GM18870 (cell line): ENCODE measurements around the gene APCDD1.

Experiments
- ATAC-seq: cut with Tn5 transposase; IDR thresholded peaks from one replicate; pipeline ENCODE4 v1.9.1; 2021; ENCODE audit warnings: moderate library complexity; ENCODE audit not compliant: unreplicated experiment

The APCDD1 gene

DNA sequence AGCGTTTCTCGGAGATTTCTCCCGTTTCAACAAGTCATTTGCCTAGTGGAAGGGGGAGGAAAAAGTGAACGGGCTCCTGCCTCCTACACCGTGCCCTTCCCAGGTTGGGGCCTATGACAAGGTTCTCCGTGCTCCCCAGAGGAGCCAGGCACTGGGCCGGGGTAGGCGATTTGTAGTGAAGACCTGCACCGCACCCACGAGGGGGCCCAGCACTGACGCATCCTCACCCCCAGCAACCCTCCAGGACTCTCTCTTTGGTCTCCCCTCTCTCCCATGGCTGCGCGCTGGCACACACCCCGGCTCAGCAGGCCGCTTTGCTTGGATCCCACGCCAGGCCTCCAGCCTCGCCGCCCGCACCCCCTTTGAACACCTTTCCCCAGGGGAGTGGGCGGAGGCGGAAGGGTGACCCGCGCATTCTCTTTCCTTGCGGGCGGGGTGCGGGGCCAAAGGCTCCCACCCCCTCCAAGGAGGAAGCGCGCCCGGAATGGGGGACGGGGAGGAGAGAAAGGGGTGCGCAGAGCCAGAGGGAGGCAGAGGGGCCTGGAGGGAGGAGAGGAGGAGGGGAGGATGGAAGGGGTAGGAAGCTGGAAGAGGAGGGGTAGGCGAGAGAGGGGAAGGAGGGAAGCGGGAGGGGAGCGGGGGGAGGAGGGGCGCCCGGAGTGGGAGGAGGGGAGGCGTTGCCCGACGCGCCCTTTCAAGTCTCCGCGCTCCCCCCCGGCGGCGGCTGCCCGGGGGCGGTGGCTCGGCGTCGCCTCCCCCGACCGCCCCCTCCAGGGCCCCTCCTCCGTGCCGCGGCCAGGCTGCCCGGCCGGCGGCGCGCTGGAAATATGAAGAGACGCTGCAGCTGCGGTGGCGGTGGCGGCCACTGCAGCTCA lies at the start of gene APCDD1:
APCDD1 (plus strand) TSS at position 830 of the 875 bp plus-strand sequence. CDS start 347 bp downstream, outside the sequence.
- no peak for ATAC-seq

DNA sequence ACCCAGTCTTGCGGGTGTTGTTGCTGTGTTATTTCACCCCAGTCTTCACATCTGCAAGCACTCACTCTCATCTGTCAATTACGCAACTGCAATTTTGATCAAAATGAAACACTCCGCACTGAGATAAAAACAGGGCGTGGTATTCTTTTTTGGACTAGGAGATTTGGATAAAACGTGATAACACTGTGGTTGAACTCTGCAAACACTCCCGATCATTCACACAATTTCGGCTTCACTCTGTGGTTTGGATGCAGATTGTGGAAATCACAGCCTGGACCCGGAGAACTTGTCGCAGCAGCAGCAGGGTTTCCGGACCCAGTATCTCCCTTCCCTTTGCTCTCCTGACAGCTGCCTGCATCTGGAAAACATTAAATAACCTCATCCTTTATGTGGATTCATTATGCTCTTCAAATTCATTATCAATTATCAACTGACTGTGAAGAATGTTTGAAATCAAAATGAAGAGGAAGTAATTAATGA lies 49.4 kb upstream of the APCDD1 start:
- ATAC-seq = no peak

DNA sequence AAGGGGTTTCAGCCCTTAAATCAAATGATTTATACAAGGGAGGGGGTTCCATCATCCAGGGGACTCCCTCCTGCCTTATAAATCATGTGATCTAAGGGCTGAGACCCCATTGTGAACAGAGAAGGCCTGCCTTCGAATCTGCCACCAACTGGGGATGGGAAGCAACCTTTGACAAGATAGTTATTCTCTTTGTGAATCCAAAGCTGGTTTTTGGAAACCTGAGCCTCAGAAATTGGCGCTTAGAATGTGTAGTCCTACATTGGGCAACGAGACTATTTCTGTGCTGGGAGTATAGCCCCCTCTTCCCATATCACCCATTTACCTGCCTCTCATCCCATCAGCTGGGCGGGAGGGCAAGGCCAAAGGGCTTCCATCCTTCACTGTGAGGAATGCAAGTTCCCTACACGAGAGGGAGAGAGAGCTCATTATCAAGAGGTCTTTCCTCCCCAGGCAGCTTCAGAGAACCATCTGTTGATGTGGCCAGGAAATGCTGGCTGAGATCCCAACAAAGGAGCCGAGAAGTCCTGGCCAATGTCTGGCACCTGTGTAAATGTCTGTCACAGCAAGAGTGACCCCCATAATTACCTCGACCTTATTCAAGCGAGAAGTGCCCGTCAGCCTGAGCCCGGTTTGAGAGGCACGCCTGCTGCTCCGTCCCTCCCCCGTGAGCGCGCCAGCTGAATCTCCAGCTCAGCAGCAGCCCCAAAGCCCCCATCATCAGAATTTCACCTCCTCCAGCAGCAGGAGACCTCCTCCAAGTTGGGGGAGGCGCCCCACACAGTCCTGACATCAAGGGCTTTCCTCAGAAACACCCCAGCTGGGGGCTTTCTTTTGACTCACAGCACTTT lies 48.4 kb upstream of the APCDD1 start:
- no peak for ATAC-seq

DNA sequence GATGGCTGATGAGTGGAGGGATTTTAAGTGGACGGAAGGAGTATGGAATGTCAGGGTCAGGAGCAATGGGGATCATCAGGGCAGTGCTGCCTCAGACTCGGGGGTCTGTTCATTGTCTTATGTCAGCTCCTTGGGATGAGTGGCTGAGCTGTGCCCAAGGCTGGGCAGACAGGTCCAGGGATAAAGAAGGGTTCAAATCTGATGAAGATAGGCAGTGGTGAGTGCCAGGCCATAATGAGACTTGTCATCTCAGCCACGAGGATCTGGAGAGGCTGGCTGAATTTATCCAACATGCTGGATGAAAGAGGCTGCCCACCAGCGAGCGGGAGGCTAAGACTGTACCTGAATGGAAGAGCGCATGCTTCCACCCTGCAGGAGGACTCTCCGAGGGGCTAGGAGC lies 46.3 kb upstream of the APCDD1 start:
- ATAC-seq = no peak

DNA sequence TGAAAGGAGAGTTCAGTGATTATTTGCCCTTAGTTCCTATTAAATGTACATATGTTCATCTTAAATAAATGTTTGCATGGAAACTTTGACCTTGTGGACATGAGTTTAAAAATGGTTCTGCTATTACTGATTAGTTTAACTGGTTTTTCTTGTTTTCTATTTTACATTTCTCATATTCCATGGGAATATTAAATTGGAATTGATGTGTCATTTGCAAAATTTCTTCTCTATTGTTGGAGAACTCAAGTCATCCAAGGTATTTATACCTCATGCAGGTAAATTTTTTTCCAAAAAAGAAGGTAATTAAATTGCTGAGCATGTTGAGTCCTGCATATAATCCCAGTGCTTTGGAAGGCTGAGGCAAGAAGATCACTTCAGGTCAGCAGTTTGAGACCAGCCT lies 45.4 kb upstream of the APCDD1 start:
- no peak for ATAC-seq

DNA sequence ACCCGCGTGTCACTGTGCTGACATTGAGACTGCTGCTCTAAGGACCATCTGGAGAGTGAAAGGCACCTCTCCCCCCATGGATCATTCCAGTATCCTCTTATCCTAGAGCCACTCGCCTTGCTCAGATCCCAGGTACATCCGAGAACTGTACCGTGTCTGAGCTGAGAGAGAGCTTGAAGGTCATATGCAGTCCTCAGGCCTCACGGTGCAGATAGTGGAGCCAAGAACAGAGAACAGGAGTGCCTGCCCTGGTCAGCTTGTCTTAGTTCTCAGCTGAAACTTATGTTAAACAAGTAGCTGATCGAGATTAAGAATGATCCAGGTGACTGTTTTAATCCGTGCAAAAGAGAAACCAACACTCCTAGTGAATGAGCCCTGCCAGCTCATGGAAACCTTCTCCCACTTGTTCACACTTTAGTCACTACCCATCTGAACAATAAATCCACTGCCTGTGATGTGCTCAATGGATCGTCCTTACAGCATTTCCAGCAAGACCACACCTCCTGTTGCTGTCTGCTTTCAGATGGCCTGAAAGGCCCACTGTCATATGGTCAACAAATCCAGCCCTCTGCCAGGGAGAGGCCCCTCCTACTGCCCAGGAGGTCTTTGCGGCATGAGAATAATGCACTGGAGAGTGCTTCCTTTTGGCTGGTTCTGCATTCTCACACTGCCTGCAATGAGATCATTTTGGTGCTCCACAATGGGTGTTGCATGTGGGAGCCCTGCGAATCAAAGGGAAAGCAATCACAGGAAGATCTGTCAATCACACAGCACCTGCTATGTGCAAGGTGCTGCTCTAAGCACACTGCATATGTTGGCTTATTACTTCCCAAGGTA lies 43.7 kb upstream of the APCDD1 start:
- ATAC-seq = no peak

DNA sequence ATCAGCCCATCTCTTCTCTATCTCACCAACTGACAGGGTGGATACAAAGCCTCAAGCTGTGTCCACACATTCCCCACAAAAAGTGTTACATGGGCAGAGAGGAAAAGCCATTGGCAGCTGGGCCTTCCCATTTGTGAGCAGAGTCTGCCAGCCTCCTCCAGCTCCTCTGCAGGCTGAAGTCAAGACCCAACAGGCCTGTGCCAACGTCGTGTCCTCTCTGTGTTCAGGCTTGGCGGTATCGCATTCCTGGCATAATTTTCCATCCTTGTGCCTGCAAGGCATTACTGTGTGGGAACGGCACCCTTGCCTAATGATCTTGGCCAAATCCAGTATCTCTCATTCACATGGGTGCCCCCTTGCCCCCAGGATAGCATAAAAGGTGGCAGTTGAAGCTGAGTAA lies 41.5 kb upstream of the APCDD1 start:
- ATAC-seq = no peak

DNA sequence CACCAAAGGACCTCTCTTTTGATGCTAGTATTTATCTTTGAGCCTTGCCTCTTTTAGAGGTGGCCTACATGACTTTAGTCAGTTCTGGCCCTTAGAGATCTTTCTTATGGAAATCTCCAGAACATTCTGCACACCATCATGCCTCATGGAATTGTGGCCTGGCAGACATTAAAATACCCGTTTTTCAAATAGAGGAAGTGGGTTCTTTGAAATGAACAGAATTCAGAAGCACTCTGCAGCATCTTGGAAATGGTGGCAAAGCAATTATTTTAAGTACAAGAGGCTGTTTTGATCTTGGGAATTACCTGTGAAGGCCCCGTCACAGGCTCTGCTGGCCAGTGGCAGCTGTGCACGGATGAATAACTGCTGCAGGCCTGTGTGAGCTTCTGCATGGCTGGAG lies 40.7 kb upstream of the APCDD1 start:
- ATAC-seq = no peak

DNA sequence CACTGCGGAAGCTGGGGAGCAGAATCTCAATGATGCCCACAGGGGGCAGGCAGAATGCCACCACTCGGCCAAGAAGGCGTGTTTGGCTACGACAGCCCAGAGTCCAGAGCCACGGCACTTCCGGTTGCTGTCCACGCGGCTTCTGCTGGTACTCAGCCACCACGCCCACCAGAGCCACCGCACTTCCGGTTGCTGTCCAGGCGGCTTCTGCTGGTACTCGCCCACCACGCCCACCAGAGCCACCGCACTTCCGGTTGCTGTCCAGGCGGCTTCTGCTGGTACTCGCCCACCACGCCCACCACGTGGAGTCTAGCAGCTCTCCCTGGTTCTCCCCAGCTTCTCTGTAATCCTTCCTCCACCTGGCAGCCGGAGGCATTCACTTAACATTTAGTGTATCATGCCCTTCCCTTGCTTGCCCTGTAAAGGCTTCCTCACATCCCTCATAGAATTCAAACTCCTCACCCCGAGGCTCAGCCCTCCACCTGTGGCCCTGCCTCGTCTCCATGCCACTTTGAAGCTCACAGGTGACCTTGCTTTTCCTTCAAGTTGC lies 40.1 kb upstream of the APCDD1 start:
- no peak for ATAC-seq

DNA sequence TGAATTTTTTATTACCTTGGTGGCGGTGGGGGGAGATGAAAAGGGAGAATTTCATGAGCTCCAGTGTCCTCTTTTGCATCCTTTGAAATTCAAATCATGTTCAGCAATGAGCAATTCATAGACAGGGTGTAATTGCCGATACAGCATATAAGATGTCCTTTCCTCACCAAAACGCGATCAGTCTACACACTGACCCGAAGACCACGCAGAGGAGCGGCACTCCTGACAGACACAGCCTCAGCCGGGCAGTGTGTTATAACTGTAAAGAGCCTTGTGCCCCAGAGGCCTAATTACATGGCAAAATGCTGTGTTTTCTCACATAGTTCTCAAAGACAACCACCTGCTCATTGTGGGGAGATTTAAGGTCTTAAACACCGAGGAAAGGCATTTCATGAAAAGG lies 38.4 kb upstream of the APCDD1 start:
- ATAC-seq = no peak

DNA sequence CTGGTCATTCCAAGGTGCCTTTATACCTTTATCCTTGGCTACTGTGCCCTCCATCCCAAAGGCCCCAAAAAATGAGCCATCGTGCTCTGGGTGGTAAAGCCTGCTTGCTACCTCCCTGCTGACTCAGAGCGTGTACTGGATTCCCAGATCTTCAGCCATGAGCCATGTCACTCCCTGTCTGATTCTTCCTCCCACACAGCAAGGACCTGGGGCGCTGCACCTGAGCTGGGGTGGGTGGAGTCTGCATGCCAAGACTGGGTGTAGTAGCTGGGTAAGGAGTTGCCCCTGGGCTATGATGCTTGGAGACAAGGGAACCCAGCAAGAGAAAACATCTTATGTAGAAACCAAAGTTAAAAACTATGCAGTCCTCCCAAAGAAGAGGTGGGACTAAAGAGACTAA lies 37.2 kb upstream of the APCDD1 start:
- ATAC-seq = no peak

DNA sequence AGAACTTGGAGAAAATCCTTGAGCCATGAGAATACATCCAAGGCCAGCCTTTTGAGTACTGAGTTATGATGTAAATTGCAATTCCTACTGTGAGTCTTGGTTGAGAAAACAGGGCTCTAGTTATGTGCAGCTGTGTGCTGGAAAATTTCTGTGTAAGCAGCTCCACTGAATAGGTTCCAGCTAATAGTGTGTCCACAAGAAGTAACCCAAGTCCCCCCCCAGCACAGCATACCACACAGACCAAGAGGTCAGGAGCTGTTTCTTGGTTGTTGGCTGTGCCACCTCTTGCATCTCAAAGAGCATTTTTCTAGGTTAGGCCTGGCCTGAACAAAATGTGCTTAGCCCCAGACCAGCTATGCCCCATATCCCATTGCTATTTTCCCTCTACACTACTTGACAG lies 36.8 kb upstream of the APCDD1 start:
- no peak for ATAC-seq

DNA sequence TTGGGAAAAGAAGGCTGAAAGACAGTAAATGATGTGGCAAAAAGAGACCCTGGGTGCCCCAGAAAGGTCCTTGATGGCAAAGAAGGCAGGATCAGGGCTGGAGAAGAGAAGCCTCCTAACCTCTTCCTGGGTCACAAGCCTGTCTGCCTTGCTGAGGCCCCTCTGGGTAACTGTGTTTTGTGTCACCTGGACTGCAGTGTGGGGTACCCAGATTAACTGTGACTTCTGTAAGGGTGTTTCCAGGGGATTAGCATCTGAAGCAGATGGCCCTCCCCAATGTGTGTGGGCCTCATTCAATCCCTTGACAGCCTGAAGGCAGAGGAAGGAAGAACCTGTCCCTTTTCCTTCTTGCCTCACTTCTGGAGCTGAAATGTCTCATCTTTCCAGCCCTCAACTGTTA lies 35.6 kb upstream of the APCDD1 start:
- ATAC-seq = no peak

DNA sequence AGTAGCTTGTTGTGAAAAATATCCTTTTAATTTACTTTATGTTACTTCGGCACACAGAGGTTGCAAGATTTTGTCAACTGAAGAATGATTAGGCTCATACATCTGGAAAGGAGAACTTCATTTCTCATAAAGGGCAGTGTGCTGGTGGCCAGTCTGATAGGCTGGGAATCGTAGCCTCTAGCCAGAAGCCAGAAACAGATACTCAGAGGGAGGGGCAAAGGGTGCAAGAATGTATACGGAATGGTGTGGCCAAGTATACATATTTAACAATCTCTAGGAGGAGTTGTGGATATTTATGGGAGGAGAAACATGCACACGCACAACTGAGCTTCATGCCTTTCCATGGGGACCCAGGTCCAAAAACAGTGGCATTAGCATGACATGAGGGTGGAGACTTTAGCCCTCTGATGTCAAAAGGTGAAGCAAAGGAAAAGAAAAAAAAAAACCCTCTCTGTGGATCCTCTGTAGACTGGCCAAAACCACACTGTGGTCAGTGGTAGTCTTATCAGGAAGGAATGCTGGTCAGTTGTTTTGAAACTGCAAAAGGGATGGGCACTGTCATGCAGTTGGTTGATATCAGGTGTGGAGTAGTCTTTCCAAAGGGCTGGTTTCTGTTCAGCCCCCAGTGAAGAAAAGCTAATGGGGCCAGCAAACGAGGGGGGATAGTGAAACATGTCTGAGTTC lies 34.9 kb upstream of the APCDD1 start:
- no peak for ATAC-seq

DNA sequence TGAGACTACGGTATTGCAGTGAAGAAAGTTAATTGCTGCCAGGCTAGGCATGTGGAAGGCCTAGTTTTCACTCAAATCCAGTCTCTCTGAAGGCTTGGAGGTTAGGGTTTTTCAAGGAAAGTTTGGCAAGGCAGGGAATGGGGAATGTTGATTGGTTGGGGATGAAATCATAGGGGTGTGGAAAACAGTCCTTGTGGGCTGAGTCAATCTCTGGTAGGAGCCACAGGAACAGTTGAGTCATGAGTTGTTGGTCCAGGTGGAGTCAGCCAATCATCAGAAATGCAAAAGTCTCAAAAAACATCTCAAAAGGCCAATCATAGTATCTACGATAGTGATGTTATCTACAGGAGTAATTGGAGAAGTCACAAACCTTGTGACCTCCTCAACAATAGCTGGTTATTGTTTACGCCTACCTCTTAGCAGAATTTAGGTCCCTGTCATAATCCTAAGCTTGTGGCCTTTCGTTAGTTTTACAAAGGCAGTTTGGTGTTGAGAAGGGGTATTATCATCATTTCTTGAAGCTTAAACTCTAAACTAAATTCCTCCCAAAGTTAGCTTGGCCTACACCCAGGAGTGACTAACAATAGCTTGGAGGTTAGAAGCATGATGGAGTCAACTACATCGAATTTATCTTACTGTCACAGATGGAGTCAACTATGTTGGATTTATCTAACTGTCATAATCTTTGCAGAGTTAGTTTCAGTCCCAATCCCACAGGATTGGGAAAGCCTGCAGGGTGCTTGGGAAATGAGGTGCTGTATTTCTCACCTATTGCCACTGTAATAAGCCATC lies 33.7 kb upstream of the APCDD1 start:
- no peak for ATAC-seq

DNA sequence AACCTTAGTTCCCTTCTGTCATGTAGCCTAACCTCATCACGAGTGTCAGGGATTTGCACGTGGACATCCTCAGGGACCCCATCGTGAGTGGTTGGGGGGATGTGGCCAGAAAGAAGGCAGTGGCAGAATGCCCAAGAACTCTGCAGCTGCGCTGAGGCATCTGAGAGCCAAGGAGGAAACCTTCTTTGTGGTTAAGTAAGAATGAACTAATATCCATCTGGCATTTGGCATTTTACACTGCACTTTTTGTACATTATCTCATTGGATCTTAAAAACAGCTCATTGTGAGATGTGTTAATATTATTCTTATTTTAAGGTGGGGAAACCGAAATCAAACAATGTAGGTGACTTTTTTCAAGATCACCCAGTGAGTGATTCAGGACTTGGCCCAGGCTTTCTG lies 32.6 kb upstream of the APCDD1 start:
- ATAC-seq = no peak

DNA sequence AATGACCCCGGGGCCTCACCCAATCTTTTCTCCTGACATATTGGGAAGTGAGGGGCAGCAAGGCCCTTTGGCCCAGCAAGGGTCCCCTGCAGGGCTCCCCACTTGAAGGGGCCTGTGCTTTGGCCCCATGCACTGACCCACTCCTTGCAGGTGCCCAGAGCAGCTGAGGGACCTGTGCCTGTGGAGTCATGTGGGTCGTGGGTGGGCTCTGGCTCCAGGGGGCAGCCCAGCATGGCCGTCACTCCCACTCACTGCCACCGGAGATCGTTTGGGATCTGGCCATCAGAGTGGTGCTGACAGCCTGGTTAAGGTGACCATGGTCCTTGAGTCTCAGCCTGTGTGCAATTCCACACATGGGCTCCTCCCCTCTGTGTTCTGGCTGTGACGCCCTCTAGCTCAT lies 31.7 kb upstream of the APCDD1 start:
- no peak for ATAC-seq

DNA sequence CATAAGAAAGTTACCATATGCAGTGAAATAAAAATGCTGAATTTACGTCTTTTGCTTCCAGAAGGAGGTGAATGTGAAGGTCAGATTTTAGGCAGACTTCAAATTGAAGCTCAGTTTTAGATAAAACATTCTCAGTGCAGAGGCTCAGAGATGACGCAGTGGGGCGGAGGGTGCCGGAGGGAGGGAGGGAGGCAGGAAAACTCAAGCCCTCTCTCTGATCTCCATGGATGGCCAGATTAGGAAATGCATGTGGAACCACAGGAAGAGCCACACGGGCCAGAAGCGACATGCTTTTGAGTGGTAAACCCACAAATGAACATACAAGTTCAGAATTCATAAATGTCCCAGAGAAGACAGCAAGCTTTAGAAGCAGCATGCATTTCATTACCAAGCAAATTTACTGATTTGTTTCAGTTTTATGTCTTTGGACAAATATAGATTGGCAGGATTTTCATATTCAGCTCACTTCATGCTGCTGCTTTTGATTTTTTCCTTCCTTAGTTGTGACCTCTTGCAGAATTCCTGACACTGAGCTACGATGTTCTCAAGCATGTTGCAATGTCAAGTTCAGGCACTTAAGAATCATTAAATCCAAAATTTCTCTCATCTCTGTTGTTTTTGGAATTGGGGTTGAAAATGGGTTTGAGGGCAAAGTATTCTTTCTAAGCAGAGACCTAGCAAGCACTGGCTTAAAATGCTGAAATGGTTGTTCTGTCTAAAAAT lies 29.7 kb upstream of the APCDD1 start:
- no peak for ATAC-seq

DNA sequence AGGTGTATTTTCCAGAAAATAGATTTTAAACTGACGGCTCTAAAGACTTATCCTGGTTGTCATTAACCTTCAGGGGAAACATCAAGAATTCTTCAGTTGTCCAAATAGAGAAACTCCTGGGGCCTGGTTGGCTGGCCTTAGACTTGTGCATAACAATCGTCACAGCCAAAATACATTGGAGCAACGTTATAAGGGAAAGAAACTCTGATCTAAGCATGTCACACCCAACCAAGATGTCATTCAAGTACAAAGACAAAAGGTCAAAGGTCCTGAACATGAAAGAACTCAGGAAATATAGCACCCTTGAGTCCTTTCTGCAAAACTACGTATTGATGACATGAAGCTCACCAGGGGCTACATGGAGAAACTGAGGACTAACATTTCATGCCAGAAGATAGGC lies 23.8 kb upstream of the APCDD1 start:
- no peak for ATAC-seq
